Gastrocnemius medialis (tissue), 4 donors: ENCODE measurements around the gene CD22.

Experiments used
- POLR2A ChIP-seq, 2 donors: fragments of 450-650 bp; IDR thresholded peaks; one replicate each; pipeline ENCODE4 v1.6.1; 2017; ENCODE audit warnings: antibody characterized with exemption in 2 of 2, mild to moderate bottlenecking in 2 of 2, moderate library complexity in 2 of 2
- TF ChIP-seq, protein P1 (sequence below), 5 experiments: fragments of 450-650 bp in 3 of 5; fragments of 200-600 bp in 2 of 5; sonication (generic) in 2 of 5; IDR thresholded peaks in 4 of 5; conservative IDR thresholded peaks in 1 of 5; 1 replicate in 4 of 5; 2 replicates in 1 of 5; pipeline ENCODE4 v1.5.1; 2016 to 2019; ENCODE audit warnings: antibody characterized with exemption in 5 of 5, mild to moderate bottlenecking in 3 of 5, moderate library complexity in 3 of 5

DNA sequence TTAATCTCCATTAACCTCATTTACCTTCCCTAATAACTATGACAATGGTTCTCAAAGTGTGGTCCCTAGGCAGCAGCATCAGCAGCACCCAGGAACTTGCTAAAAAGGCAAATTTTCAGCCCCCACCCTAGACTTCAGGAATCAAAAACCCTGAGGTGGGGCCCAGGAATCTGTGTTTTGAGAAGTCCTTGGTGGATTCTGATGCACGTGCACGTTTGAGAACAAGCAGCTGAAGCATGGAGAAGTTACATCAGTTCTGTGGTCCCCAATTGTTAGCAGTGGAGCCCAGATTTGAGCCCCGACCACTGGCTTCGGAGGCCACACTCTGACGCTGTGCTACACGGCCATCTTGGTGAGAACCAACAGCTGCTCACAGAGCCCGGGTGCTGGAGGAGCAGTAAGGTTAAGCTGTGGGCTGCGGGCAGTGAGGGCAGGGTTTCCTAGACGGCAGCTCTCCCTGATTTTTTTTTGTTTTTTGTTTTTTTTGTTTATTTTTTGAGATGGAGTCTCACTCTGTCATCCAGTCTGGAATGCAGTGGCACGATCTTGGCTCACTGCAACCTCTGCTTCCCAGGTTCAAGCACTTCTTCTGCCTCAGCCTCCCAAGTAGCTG lies 14.0 kb upstream of the CD22 start:
- TF ChIP-seq, protein P1, sequence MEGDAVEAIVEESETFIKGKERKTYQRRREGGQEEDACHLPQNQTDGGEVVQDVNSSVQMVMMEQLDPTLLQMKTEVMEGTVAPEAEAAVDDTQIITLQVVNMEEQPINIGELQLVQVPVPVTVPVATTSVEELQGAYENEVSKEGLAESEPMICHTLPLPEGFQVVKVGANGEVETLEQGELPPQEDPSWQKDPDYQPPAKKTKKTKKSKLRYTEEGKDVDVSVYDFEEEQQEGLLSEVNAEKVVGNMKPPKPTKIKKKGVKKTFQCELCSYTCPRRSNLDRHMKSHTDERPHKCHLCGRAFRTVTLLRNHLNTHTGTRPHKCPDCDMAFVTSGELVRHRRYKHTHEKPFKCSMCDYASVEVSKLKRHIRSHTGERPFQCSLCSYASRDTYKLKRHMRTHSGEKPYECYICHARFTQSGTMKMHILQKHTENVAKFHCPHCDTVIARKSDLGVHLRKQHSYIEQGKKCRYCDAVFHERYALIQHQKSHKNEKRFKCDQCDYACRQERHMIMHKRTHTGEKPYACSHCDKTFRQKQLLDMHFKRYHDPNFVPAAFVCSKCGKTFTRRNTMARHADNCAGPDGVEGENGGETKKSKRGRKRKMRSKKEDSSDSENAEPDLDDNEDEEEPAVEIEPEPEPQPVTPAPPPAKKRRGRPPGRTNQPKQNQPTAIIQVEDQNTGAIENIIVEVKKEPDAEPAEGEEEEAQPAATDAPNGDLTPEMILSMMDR (IDR thresholded peaks at IDR 0.05 in 4 of 5, conservative IDR thresholded peaks at IDR 0.05 in 1 of 5), result no peak
- no peak for TF ChIP-seq POLR2A (IDR thresholded peaks at IDR 0.05)
